ENCODE measurements around the gene SORCS1.

SORCS1 gene

GRCh38 chr10:106980495-106981451, 183.7 kb downstream of the SORCS1 start:
- CTCF ChIA-PET = interaction anchor here (0.8 to 2.2 kb wide), 12 partner anchors 11 to 275 kb away, joined by 3 to 12 read pairs (median 4); no protein-coding TSS in a partner anchor

GRCh38 chr10:106978756-106979155, 185.8 kb downstream of the SORCS1 start:
- POLR2A ChIA-PET = no interaction called here
- no peak for DNase-seq (ENCODE audit: extremely low spot score)

More at GRCh38 chr10:106980495-106981451, 183.7 kb downstream of the SORCS1 start:
- POLR2A ChIA-PET = no interaction called here
- DNase-seq (ENCODE audit: extremely low spot score) = no peak
- peak; percentile 31 for TF ChIP-seq CTCF (IDR thresholded peaks at IDR 0.05; ENCODE audit: control extremely low read depth, extremely low read depth, low read depth, missing control alignments)

GRCh38 chr10:106973716-106974115, 190.8 kb downstream of the SORCS1 start:
- ChIA-PET POLR2A (no interaction called here), CTCF (no interaction called here)
- TF ChIP-seq CTCF (IDR thresholded peaks at IDR 0.05; ENCODE audit: control extremely low read depth, extremely low read depth, low read depth, missing control alignments) = no peak
- DNase-seq (ENCODE audit: extremely low spot score) = no peak

More at GRCh38 chr10:106978756-106979155, 185.8 kb downstream of the SORCS1 start:
- CTCF ChIA-PET = interaction anchor here (1.2 kb wide), 1 partner anchor 114 kb away, joined by 3 read pairs; no protein-coding TSS in a partner anchor
- TF ChIP-seq CTCF (IDR thresholded peaks at IDR 0.05; ENCODE audit: control extremely low read depth, extremely low read depth, low read depth, missing control alignments) = no peak

GRCh38 chr10:106973288-106973687, 191.2 kb downstream of the SORCS1 start:
- ChIA-PET CTCF (interaction anchor here (1.3 kb wide), 1 partner anchor 19 kb away, joined by 4 read pairs; no protein-coding TSS in a partner anchor), POLR2A (no interaction called here)
- no peak for TF ChIP-seq CTCF (IDR thresholded peaks at IDR 0.05; ENCODE audit: control extremely low read depth, extremely low read depth, low read depth, missing control alignments)
- no peak for DNase-seq (ENCODE audit: extremely low spot score)

- no peak for DNase-seq (ENCODE audit: extremely low spot score)
- POLR2A ChIA-PET = no interaction called here
- CTCF ChIA-PET = interaction anchor here (0.9 to 1.3 kb wide), 3 partner anchors 12 to 20 kb away, joined by 3 to 4 read pairs (median 3); no protein-coding TSS in a partner anchor
- no peak for TF ChIP-seq CTCF (IDR thresholded peaks at IDR 0.05; ENCODE audit: control extremely low read depth, extremely low read depth, low read depth, missing control alignments)
Observed at GRCh38 chr10:106972381-106972780, 192.1 kb downstream of the SORCS1 start.

GRCh38 chr10:106971411-106971831, 193.1 kb downstream of the SORCS1 start:
- DNase-seq (ENCODE audit: extremely low spot score) = no peak
- CTCF ChIA-PET = no interaction called here
- no peak for TF ChIP-seq CTCF (IDR thresholded peaks at IDR 0.05; ENCODE audit: control extremely low read depth, extremely low read depth, low read depth, missing control alignments)
- POLR2A ChIA-PET = no interaction called here
